HepG2 (cell line): ENCODE results near the gene PACS1. TPM values are rescaled to one million over a fixed set of nuclear protein-coding genes. Genes with fewer than 3 reads are reported as not detected.

ENCODE experiments used
- GLMP ChIP-seq: sonication (generic); formaldehyde crosslinking; IDR thresholded peaks from 2 replicates; pipeline ENCODE4 v1.9.0; 2021; ENCODE audit warnings: missing genetic modification reagents, mild to moderate bottlenecking, borderline replicate concordance
- KLF11 ChIP-seq: IDR thresholded peaks from 2 replicates; pipeline ENCODE4 v1.6.1; 2016; ENCODE audit warnings: missing compliant biosample characterization
- TFDP1 ChIP-seq: IDR thresholded peaks from 2 replicates; pipeline ENCODE4 v1.6.1; 2016; ENCODE audit warnings: missing compliant biosample characterization, missing genetic modification reagents, borderline replicate concordance
- ZBTB33 ChIP-seq: sonication (generic); formaldehyde crosslinking; IDR thresholded peaks from 2 replicates; pipeline ENCODE4 v1.4.0; 2020; ENCODE audit warnings: missing genetic modification reagents
- ZNF512B ChIP-seq: sonication (generic); formaldehyde crosslinking; IDR thresholded peaks from 2 replicates; pipeline ENCODE4 v1.5.1; 2020; ENCODE audit warnings: missing genetic modification reagents, mild to moderate bottlenecking, borderline replicate concordance
- ZNF841 ChIP-seq: sonication (generic); formaldehyde crosslinking; IDR thresholded peaks from 2 replicates; pipeline ENCODE4 v1.8.1; 2023; ENCODE audit warnings: missing genetic modification reagents, borderline replicate concordance
- ZNF891 ChIP-seq: sonication (generic); formaldehyde crosslinking; IDR thresholded peaks from 2 replicates; pipeline ENCODE4 v1.5.0; 2020; ENCODE audit warnings: mild to moderate bottlenecking, missing genetic modification reagents
- polyA plus RNA-seq, 8 experiments: library from polyadenylated mRNA; depleted of rRNA in 3 of 8; stranded (reverse) in 7 of 8; unstranded in 1 of 8; fragments of >200 nt; fragmentation: Illumina TruSeq in 4 of 8; extraction: Trizol in 4 of 8; gene quantifications; 2 replicates each; pipeline versions ENCODE4 v1.2.1 to v1.2.3, GENCODE V29; 2011 to 2016; ENCODE audit warnings: low read depth in 4 of 8, missing spikeins in 1 of 8, mixed read lengths in 1 of 8; ENCODE audit not compliant: insufficient read depth in 1 of 8
- total RNA-seq, 5 experiments: library from RNA; depleted of rRNA; stranded (reverse); fragments of >200 nt; fragmentation: Illumina TruSeq; extraction: Trizol; gene quantifications; 2 replicates each; pipeline ENCODE4 v1.2.3, GENCODE V29; 2016; ENCODE audit warnings: low read depth in 1 of 5

PACS1 gene
- total and polyA plus RNA-seq, 2 of the 13 experiments (the other 11 are each of a cell fraction or from before 2014, with no cell fraction given) = 7.6 to 8.6 TPM

- TF ChIP-seq ZNF512B = no peak
- TF ChIP-seq KLF11 (CRISPR knock-in tag) = no peak
- no peak for TF ChIP-seq GLMP (CRISPR knock-in tag)
- TF ChIP-seq TFDP1 = no peak
- TF ChIP-seq ZNF841 = no peak
- no peak for TF ChIP-seq ZNF891 (CRISPR knock-in tag)
- no peak for TF ChIP-seq ZBTB33 (CRISPR knock-in tag)
Observed at GRCh38 chr11:66118847-66119246, 48.8 kb downstream of the PACS1 start (continued).
